H1 (cell line): ENCODE results near the gene ANK2. TPM values are rescaled to one million over a fixed set of nuclear protein-coding genes. Genes with fewer than 3 reads are reported as not detected.

Experiments used
- CTCF ChIA-PET: fragments of 300-600 bp; sonication (Branson Sonifier 250); formaldehyde crosslinking; loops from one replicate; lab custom pipeline; 2021; ENCODE audit not compliant: partially characterized antibody; lab: Charles Lee
- POLR2A ChIA-PET: fragments of 300-600 bp; sonication (Branson Sonifier 250); formaldehyde crosslinking; loops from one replicate; lab custom pipeline; 2021; ENCODE audit warnings: inconsistent platforms; ENCODE audit not compliant: partially characterized antibody; lab: Charles Lee
- DNase-seq, 2 experiments: peaks; one replicate each; pipeline versions ENCODE4 v3.0.0 to v3.0.0-alpha.2; 2010 to 2022; ENCODE audit warnings: low spot score in 2 of 2, low read depth in 1 of 2, mixed read lengths in 1 of 2
- FAIRE-seq: peaks from 2 replicates; lab custom pipeline; 2011; peaks lifted over from hg19 to GRCh38; lab: Jason Lieb, UNC
- H2AFZ ChIP-seq: 2 replicates; pipeline ENCODE4 v1.8.1; 2012; ENCODE audit warnings: low read length, inconsistent platforms
- H2AK5ac ChIP-seq: 2 replicates; pipeline ENCODE4 v1.6.1; 2013; ENCODE audit warnings: low read depth, low read length
- H2BK120ac ChIP-seq: replicated peaks from 2 replicates; pipeline ENCODE3; 2013; ENCODE audit warnings: low read depth, low read length, inconsistent platforms
- H2BK12ac ChIP-seq: 2 replicates; pipeline ENCODE4 v1.6.1; 2013; ENCODE audit warnings: low read depth, low read length
- H2BK15ac ChIP-seq: 2 replicates; pipeline ENCODE4 v1.6.1; 2013; ENCODE audit warnings: low read length
- H2BK20ac ChIP-seq: 2 replicates; pipeline ENCODE4 v1.6.1; 2013; ENCODE audit warnings: low read length
- H2BK5ac ChIP-seq: 2 replicates; pipeline ENCODE4 v1.6.1; 2013; ENCODE audit warnings: low read depth, low read length
- H3K14ac ChIP-seq: 2 replicates; pipeline ENCODE4 v1.6.1; 2013; ENCODE audit warnings: inconsistent platforms; ENCODE audit not compliant: insufficient read length
- H3K18ac ChIP-seq: 2 replicates; pipeline ENCODE4 v1.6.1; 2013; ENCODE audit warnings: low read length; ENCODE audit errors: extremely low read depth
- H3K23ac ChIP-seq: 2 replicates; pipeline ENCODE4 v1.6.1; 2013; ENCODE audit warnings: inconsistent platforms; ENCODE audit not compliant: insufficient read length
- H3K23me2 ChIP-seq: 2 replicates; pipeline ENCODE4 v1.6.1; 2013; ENCODE audit warnings: low read depth, low read length
- H3K27ac ChIP-seq: 2 replicates; pipeline ENCODE4 v1.6.1; 2011; ENCODE audit warnings: low read depth, low read length, inconsistent platforms
- H3K27me3 ChIP-seq, 4 experiments: replicated peaks in 1 of 4; 1 replicate in 1 of 4; 2 replicates in 3 of 4; pipeline versions ENCODE4 v1.6.1 to v1.8.1; 2011 to 2013; ENCODE audit warnings: low read length in 3 of 4, mild to moderate bottlenecking in 3 of 4, inconsistent platforms in 2 of 4, mixed read lengths in 2 of 4, moderate library complexity in 1 of 4; ENCODE audit not compliant: control insufficient read depth in 3 of 4, insufficient read depth in 3 of 4; ENCODE audit errors: extremely low read depth in 1 of 4
- H3K36me3 ChIP-seq, 4 experiments: 2 replicates each; pipeline versions ENCODE4 v1.6.1 to v1.8.1; 2011 to 2013; ENCODE audit warnings: mild to moderate bottlenecking in 4 of 4, low read length in 3 of 4, moderate library complexity in 2 of 4, control low read depth in 1 of 4, inconsistent platforms in 1 of 4; ENCODE audit not compliant: insufficient read depth in 4 of 4, control insufficient read depth in 2 of 4
- H3K4ac ChIP-seq: replicated peaks from 2 replicates; pipeline ENCODE3; 2013; ENCODE audit warnings: low read length, low read depth, mixed read lengths, inconsistent platforms; ENCODE audit not compliant: insufficient read length
- H3K4me1 ChIP-seq, 4 experiments: replicated peaks in 1 of 4; 1 replicate in 1 of 4; 2 replicates in 3 of 4; pipeline versions ENCODE4 v1.6.1 to v1.8.1; 2011 to 2013; ENCODE audit warnings: low read length in 3 of 4, inconsistent platforms in 2 of 4, mixed read lengths in 1 of 4; ENCODE audit not compliant: insufficient read depth in 4 of 4, control insufficient read depth in 3 of 4
- H3K4me2 ChIP-seq, 2 experiments: 2 replicates each; pipeline versions ENCODE4 v1.6.1 to v1.8.1; 2011 to 2013; ENCODE audit warnings: low read depth in 2 of 2, low read length in 2 of 2, control low read depth in 1 of 2, inconsistent platforms in 1 of 2, mild to moderate bottlenecking in 1 of 2; ENCODE audit not compliant: insufficient read depth in 1 of 2
- H3K4me3 ChIP-seq, 4 experiments: fragments of 200-600, 300-600 bp in 1 of 4; sonication (generic), shearing (Covaris generic), sonication (Bioruptor Twin) in 1 of 4; 2 replicates each; pipeline versions ENCODE4 v1.5.1 to v1.8.1; 2011 to 2016; ENCODE audit warnings: low read length in 4 of 4, low read depth in 3 of 4, control low read depth in 2 of 4, inconsistent platforms in 2 of 4, mild to moderate bottlenecking in 2 of 4, mixed read lengths in 1 of 4, moderate library complexity in 1 of 4; ENCODE audit not compliant: insufficient read depth in 2 of 4; ENCODE audit errors: extremely low read depth in 1 of 4
- H3K56ac ChIP-seq: replicated peaks from 2 replicates; pipeline ENCODE3; 2013; ENCODE audit warnings: low read depth, mild to moderate bottlenecking, mixed read lengths, low read length, inconsistent platforms; ENCODE audit not compliant: insufficient read length
- H3K79me1 ChIP-seq: 2 replicates; pipeline ENCODE4 v1.6.1; 2013; ENCODE audit warnings: low read depth, low read length, control low read depth
- H3K79me2 ChIP-seq, 2 experiments: 2 replicates each; pipeline versions ENCODE4 v1.6.1 to v1.8.1; 2012 to 2013; ENCODE audit warnings: low read length in 2 of 2, mild to moderate bottlenecking in 2 of 2, inconsistent platforms in 1 of 2; ENCODE audit not compliant: insufficient read depth in 2 of 2, control insufficient read depth in 1 of 2
- H3K9ac ChIP-seq, 4 experiments: replicated peaks in 1 of 4; 1 replicate in 1 of 4; 2 replicates in 3 of 4; pipeline versions ENCODE4 v1.6.1 to v1.8.1; 2011 to 2013; ENCODE audit warnings: low read depth in 3 of 4, low read length in 3 of 4, control low read depth in 2 of 4, mild to moderate bottlenecking in 2 of 4, moderate library complexity in 2 of 4, inconsistent platforms in 1 of 4; ENCODE audit errors: extremely low read depth in 1 of 4
- H3K9me3 ChIP-seq, 2 experiments: 2 replicates each; pipeline versions ENCODE4 v1.6.1 to v1.8.1; 2012 to 2013; ENCODE audit warnings: mild to moderate bottlenecking in 2 of 2, moderate library complexity in 2 of 2, control low read depth in 1 of 2, inconsistent platforms in 1 of 2, low read depth in 1 of 2, low read length in 1 of 2, mixed read lengths in 1 of 2; ENCODE audit not compliant: insufficient read depth in 2 of 2
- H4K20me1 ChIP-seq, 2 experiments: replicated peaks in 1 of 2; 2 replicates each; pipeline versions ENCODE3 to v1.8.1; 2011 to 2013; ENCODE audit warnings: inconsistent platforms in 2 of 2, low read length in 2 of 2, mild to moderate bottlenecking in 1 of 2; ENCODE audit not compliant: insufficient read depth in 2 of 2, control insufficient read depth in 1 of 2
- H4K5ac ChIP-seq: 2 replicates; pipeline ENCODE4 v1.6.1; 2013; ENCODE audit warnings: low read length, low read depth, mixed read lengths, inconsistent platforms; ENCODE audit not compliant: insufficient read length
- H4K8ac ChIP-seq: 2 replicates; pipeline ENCODE4 v1.8.0; 2013; ENCODE audit warnings: mild to moderate bottlenecking, moderate library complexity, low read length, inconsistent platforms; ENCODE audit not compliant: insufficient read depth; ENCODE audit errors: extremely low read depth
- H4K91ac ChIP-seq: replicated peaks from 2 replicates; pipeline ENCODE3; 2013; ENCODE audit warnings: low read length, mixed read lengths, inconsistent platforms; ENCODE audit not compliant: insufficient read length
- GABPA ChIP-seq: IDR thresholded peaks from 2 replicates; pipeline ENCODE4 v1.6.1; 2011; ENCODE audit warnings: mild to moderate bottlenecking, low read length, moderate library complexity, borderline replicate concordance; ENCODE audit not compliant: insufficient read depth
- HDAC2 ChIP-seq, 2 experiments: fragments of 300-600 bp in 1 of 2; sonication (generic) in 1 of 2; IDR thresholded peaks; 2 replicates each; pipeline ENCODE4 v1.6.1; 2011 to 2012; ENCODE audit warnings: low read depth in 2 of 2, low read length in 2 of 2, mild to moderate bottlenecking in 2 of 2, moderate library complexity in 2 of 2, borderline replicate concordance in 1 of 2, inconsistent platforms in 1 of 2
- WGBS, 2 experiments: shearing (Covaris generic) in 1 of 2; methylation state at CpG; one replicate each; pipeline versions ENCODE4 v1.1.6 to v1.1.7; 2013 to 2015; ENCODE audit warnings: low lambda C conversion rate in 2 of 2, mixed read lengths in 2 of 2, inconsistent platforms in 1 of 2, low coverage in 1 of 2, missing lambda C conversion rate in 1 of 2; ENCODE audit not compliant: insufficient replicate concordance in 2 of 2, insufficient coverage in 1 of 2, insufficient read length in 1 of 2; ENCODE audit errors: extremely low coverage in 1 of 2, missing lambda C conversion rate in 1 of 2; 5-methylcytosine and 5-hydroxymethylcytosine counted together
- polyA plus RNA-seq, 7 experiments: library from polyadenylated mRNA; depleted of rRNA in 3 of 7; stranded (reverse) in 5 of 7; unstranded in 2 of 7; fragments of >200 nt in 5 of 7; fragments of 200-250 nt in 2 of 7; gene quantifications; 1 replicate in 5 of 7; 2 replicates in 1 of 7; 4 replicates in 1 of 7; pipeline versions ENCODE4 v1.2.1 to v1.2.3, GENCODE V29; 2011 to 2013; ENCODE audit warnings: missing spikeins in 2 of 7, mixed read lengths in 2 of 7
- total RNA-seq: library from RNA; stranded (reverse); fragmentation: NEBNext Ultra II Directional; extraction: Animal tissue kit (Norgen Biotek cat#: 25700); gene quantifications from 2 replicates; pipeline ENCODE4 v1.2.1, GENCODE V29; 2021

ANK2 gene
- total and polyA plus RNA-seq, 2 of the 8 experiments (the other 6 are each of a cell fraction or from before 2014, with no cell fraction given) = 14.2 to 35.1 TPM

DNA sequence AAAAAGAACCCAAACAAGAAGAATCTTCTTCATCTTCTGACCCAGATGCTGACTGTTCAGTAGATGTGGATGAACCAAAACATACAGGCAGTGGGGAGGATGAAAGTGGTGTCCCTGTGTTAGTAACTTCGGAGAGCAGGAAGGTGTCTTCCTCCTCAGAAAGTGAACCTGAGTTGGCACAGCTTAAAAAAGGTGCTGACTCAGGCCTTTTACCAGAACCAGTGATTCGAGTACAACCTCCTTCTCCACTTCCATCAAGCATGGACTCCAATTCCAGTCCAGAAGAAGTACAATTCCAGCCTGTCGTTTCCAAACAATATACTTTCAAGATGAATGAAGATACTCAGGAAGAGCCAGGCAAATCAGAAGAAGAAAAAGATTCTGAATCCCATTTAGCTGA, 307.0 kb downstream of the ANK2 start:
- no peak overlapping the region for H3K9ac ChIP-seq
- no peak overlapping the region for H3K14ac ChIP-seq
- H3K56ac ChIP-seq = no peak overlapping the region
- 92% methylated on average over 3 of the region's 3 CpGs; no CpG with 5 or more reads in 1 of the 2 experiments for WGBS, 2 experiments
- H4K8ac ChIP-seq = no peak overlapping the region
- H3K79me2 ChIP-seq = no peaks in the 10 kb centered on the region; a peak in 1 of 4 replicates
- ChIA-PET CTCF (no interaction called here), POLR2A (no interaction called here)
- no peak overlapping the region for H3K18ac ChIP-seq
- no peak overlapping the region for H2AFZ ChIP-seq
- no peak overlapping the region for H2BK20ac ChIP-seq
- no peak overlapping the region for H3K4ac ChIP-seq
- H3K4me2 ChIP-seq = no peak overlapping the region
- no peaks in the 10 kb centered on the region for H3K23me2 ChIP-seq
- no peak overlapping the region for H4K5ac ChIP-seq
- no peaks in the 10 kb centered on the region; a peak in 1 of 4 replicates for H3K9me3 ChIP-seq
- no peak overlapping the region for H3K23ac ChIP-seq
- H4K20me1 ChIP-seq = no peaks in the 10 kb centered on the region
- H2BK15ac ChIP-seq = no peak overlapping the region
- no peaks in the 10 kb centered on the region for H3K79me1 ChIP-seq
- H3K36me3 ChIP-seq = peaks cover 5 to 45% (median 24%) of the 10 kb centered on the region in 4 experiments; a peak in 7 of 8 replicates
- no peak overlapping the region for H2BK5ac ChIP-seq
- no peak overlapping the region for H2BK12ac ChIP-seq
- no peak for FAIRE-seq
- no peaks in the 10 kb centered on the region for H3K4me1 ChIP-seq
- no peak overlapping the region for H3K4me3 ChIP-seq
- H2BK120ac ChIP-seq = no peak overlapping the region
- no peak for DNase-seq
- no peak overlapping the region for H2AK5ac ChIP-seq
- no peak overlapping the region for H3K27ac ChIP-seq
- H4K91ac ChIP-seq = no peak overlapping the region
- H3K27me3 ChIP-seq = peaks cover 0 to 1% (median 0%) of the 10 kb centered on the region in 4 experiments; a peak in 1 of 7 replicates
- no peak for TF ChIP-seq GABPA
- no peak for TF ChIP-seq HDAC2 (IDR thresholded peaks at IDR 0.05; ENCODE audit: borderline replicate concordance in 1 of 2, low read depth in 2 of 2, low read length in 2 of 2)
